ENCODE measurements around the gene NTM.

The NTM gene

GRCh38 chr11:131581046-131581445 lies 210.6 kb downstream of the NTM start:
- H3K27me3 ChIP-seq (ENCODE audit: low read depth, low read length) = peaks cover 92% of the 10 kb centered on the region
- no peak for TF ChIP-seq EZH2phosphoT487 (IDR thresholded peaks at IDR 0.05; ENCODE audit: low read depth)
- TF ChIP-seq CTCF (IDR thresholded peaks at IDR 0.05; ENCODE audit: low read depth, low read length) = no peak

GRCh38 chr11:131582021-131582525 lies 211.7 kb downstream of the NTM start:
- no peak overlapping the region for H3K9ac ChIP-seq (ENCODE audit: low read length)
- H3K36me3 ChIP-seq (replicated peaks; ENCODE audit: low read depth, low read length) = no peaks in the 10 kb centered on the region
- H3K27ac ChIP-seq (ENCODE audit: low read length) = no peak overlapping the region
- H4K20me1 ChIP-seq (ENCODE audit: insufficient read depth, low read length) = 0 out of 2 replicates have a peak, but pooled peaks cover 4% of the 10 kb centered on the region
- no peaks in the 10 kb centered on the region for H3K4me1 ChIP-seq (ENCODE audit: low read length)
- no peak overlapping the region for H2AFZ ChIP-seq (ENCODE audit: low read depth, low read length)
- H3K4me3 ChIP-seq (ENCODE audit: low read length) = no peak overlapping the region
- no peaks in the 10 kb centered on the region for H3K9me3 ChIP-seq (ENCODE audit: insufficient read depth, low read length)
- H3K27me3 ChIP-seq (ENCODE audit: low read depth, low read length) = peaks cover 86% of the 10 kb centered on the region
- no peak overlapping the region for H3K4me2 ChIP-seq (ENCODE audit: low read length)
- no peaks in the 10 kb centered on the region for H3K79me2 ChIP-seq (ENCODE audit: low read length)
- TF ChIP-seq CTCF (IDR thresholded peaks at IDR 0.05; ENCODE audit: low read depth, low read length) (no peak), EZH2phosphoT487 (IDR thresholded peaks at IDR 0.05; ENCODE audit: low read depth) (no peak)

More at GRCh38 chr11:131581046-131581445, 210.6 kb downstream of the NTM start:
- Histone ChIP-seq H3K4me3 (ENCODE audit: low read length) (no peak overlapping the region), H4K20me1 (ENCODE audit: insufficient read depth, low read length) (0 out of 2 replicates have a peak, but pooled peaks cover 4% of the 10 kb centered on the region), H3K36me3 (replicated peaks; ENCODE audit: low read depth, low read length) (no peaks in the 10 kb centered on the region), H3K4me1 (ENCODE audit: low read length) (no peaks in the 10 kb centered on the region), H3K27ac (ENCODE audit: low read length) (no peak overlapping the region), H3K4me2 (ENCODE audit: low read length) (no peak overlapping the region), H2AFZ (ENCODE audit: low read depth, low read length) (no peak overlapping the region), H3K9me3 (ENCODE audit: insufficient read depth, low read length) (no peaks in the 10 kb centered on the region), H3K79me2 (ENCODE audit: low read length) (no peaks in the 10 kb centered on the region), H3K9ac (ENCODE audit: low read length) (no peak overlapping the region)

- TF ChIP-seq EZH2phosphoT487 (IDR thresholded peaks at IDR 0.05; ENCODE audit: low read depth) = no peak
- TF ChIP-seq CTCF (IDR thresholded peaks at IDR 0.05; ENCODE audit: low read depth, low read length) = no peak
- Histone ChIP-seq H3K9me3 (ENCODE audit: insufficient read depth, low read length) (no peaks in the 10 kb centered on the region), H3K27ac (ENCODE audit: low read length) (no peak overlapping the region)
These were observed 213.0 kb downstream of the NTM start for GRCh38 chr11:131583421-131583820.

GRCh38 chr11:131583938-131584337 lies 213.5 kb downstream of the NTM start:
- H3K79me2 ChIP-seq (ENCODE audit: low read length) = no peaks in the 10 kb centered on the region
- no peaks in the 10 kb centered on the region for H3K36me3 ChIP-seq (replicated peaks; ENCODE audit: low read depth, low read length)
- TF ChIP-seq CTCF (IDR thresholded peaks at IDR 0.05; ENCODE audit: low read depth, low read length) (no peak), EZH2phosphoT487 (IDR thresholded peaks at IDR 0.05; ENCODE audit: low read depth) (no peak)
- H3K27me3 ChIP-seq (ENCODE audit: low read depth, low read length) = peaks cover 84% of the 10 kb centered on the region
- no peaks in the 10 kb centered on the region for H3K9me3 ChIP-seq (ENCODE audit: insufficient read depth, low read length)
- no peak overlapping the region for H3K9ac ChIP-seq (ENCODE audit: low read length)
- no peak overlapping the region for H3K4me2 ChIP-seq (ENCODE audit: low read length)
- no peaks in the 10 kb centered on the region for H3K4me1 ChIP-seq (ENCODE audit: low read length)
- H3K4me3 ChIP-seq (ENCODE audit: low read length) = no peak overlapping the region
- H4K20me1 ChIP-seq (ENCODE audit: insufficient read depth, low read length) = 0 out of 2 replicates have a peak, but pooled peaks cover 4% of the 10 kb centered on the region
- H2AFZ ChIP-seq (ENCODE audit: low read depth, low read length) = no peak overlapping the region
- no peak overlapping the region for H3K27ac ChIP-seq (ENCODE audit: low read length)

More at GRCh38 chr11:131583421-131583820, 213.0 kb downstream of the NTM start:
- H3K4me3 ChIP-seq (ENCODE audit: low read length) = no peak overlapping the region
- no peaks in the 10 kb centered on the region for H3K79me2 ChIP-seq (ENCODE audit: low read length)
- 0 out of 2 replicates have a peak, but pooled peaks cover 4% of the 10 kb centered on the region for H4K20me1 ChIP-seq (ENCODE audit: insufficient read depth, low read length)
- no peaks in the 10 kb centered on the region for H3K36me3 ChIP-seq (replicated peaks; ENCODE audit: low read depth, low read length)
- H2AFZ ChIP-seq (ENCODE audit: low read depth, low read length) = no peak overlapping the region
- H3K4me1 ChIP-seq (ENCODE audit: low read length) = no peaks in the 10 kb centered on the region
- H3K9ac ChIP-seq (ENCODE audit: low read length) = no peak overlapping the region
- no peak overlapping the region for H3K4me2 ChIP-seq (ENCODE audit: low read length)
- peaks cover 84% of the 10 kb centered on the region for H3K27me3 ChIP-seq (ENCODE audit: low read depth, low read length)

All from OCI-LY3 (cell line).